HEK293 (cell line): ENCODE data around the gene GRHL3.
A peak's percentile ranks its signal among the peaks of the same experiment; 100 is the strongest.

Source experiments
- CTCF ChIA-PET: fragments of 350-600 bp; formaldehyde crosslinking; extraction: SDS; loops from one replicate; lab custom pipeline; 2021; ENCODE audit warnings: antibody characterized with exemption; lab: Yijun Ruan, JAX
- POLR2A ChIA-PET: fragments of 300-600 bp; formaldehyde crosslinking; extraction: SDS; loops from one replicate; lab custom pipeline; 2020; ENCODE audit warnings: antibody characterized with exemption, inconsistent platforms; lab: Yijun Ruan, JAX
- H3K27ac ChIP-seq: fragments of 200-500 bp; sonication (Bioruptor generic); 2 replicates; pipeline ENCODE4 v1.5.1; 2014; ENCODE audit warnings: low read depth, low read length, control low read depth, inconsistent platforms; ENCODE audit errors: extremely low read depth
- H3K36me3 ChIP-seq, 2 experiments: fragments of 200-500 bp in 1 of 2; sonication (Bioruptor generic) in 1 of 2; 1 replicate in 1 of 2; 2 replicates in 1 of 2; pipeline ENCODE4 v1.5.1; 2014 to 2017; ENCODE audit warnings: inconsistent platforms in 2 of 2, low read length in 2 of 2; ENCODE audit not compliant: control insufficient read depth in 2 of 2, insufficient read depth in 1 of 2
- H3K4me1 ChIP-seq: fragments of 200-500 bp; sonication (Bioruptor generic); 2 replicates; pipeline ENCODE4 v1.5.1; 2014; ENCODE audit warnings: mild to moderate bottlenecking, low read length, inconsistent platforms; ENCODE audit not compliant: control insufficient read depth, insufficient read depth
- H3K4me3 ChIP-seq: 2 replicates; pipeline ENCODE4 v1.5.1; 2011; ENCODE audit warnings: low read depth, mild to moderate bottlenecking, control low read depth, low read length, moderate library complexity
- H3K9me3 ChIP-seq: fragments of 200-500 bp; sonication (Bioruptor generic); 2 replicates; pipeline ENCODE4 v1.5.1; 2014; ENCODE audit warnings: low read depth, low read length, inconsistent platforms; ENCODE audit not compliant: control insufficient read depth, insufficient read depth
- GLI4 ChIP-seq: fragments of 450-650 bp; formaldehyde crosslinking; IDR thresholded peaks from 2 replicates; pipeline ENCODE4 v1.5.1; 2016; ENCODE audit warnings: missing biosample characterization, missing genetic modification characterization
- MZF1 ChIP-seq: fragments of 450-650 bp; formaldehyde crosslinking; IDR thresholded peaks from 2 replicates; pipeline ENCODE4 v1.5.1; 2017; ENCODE audit warnings: missing biosample characterization, missing genetic modification characterization, borderline replicate concordance
- PRDM10 ChIP-seq: fragments of 450-650 bp; formaldehyde crosslinking; IDR thresholded peaks from 2 replicates; pipeline ENCODE4 v1.5.1; 2016; ENCODE audit warnings: missing biosample characterization, missing genetic modification characterization
- TRIM28 ChIP-seq: IDR thresholded peaks from 2 replicates; pipeline ENCODE4 v1.6.1; 2011; ENCODE audit warnings: low read length, control low read depth, borderline replicate concordance
- ZBTB17 ChIP-seq: fragments of 450-650 bp; formaldehyde crosslinking; IDR thresholded peaks from 2 replicates; pipeline ENCODE4 v1.5.1; 2016; ENCODE audit warnings: missing biosample characterization, missing genetic modification characterization
- ZNF23 ChIP-seq: fragments of 450-650 bp; formaldehyde crosslinking; IDR thresholded peaks from 2 replicates; pipeline ENCODE4 v1.5.1; 2016; ENCODE audit warnings: missing biosample characterization, missing genetic modification characterization, borderline replicate concordance
- ZNF274 ChIP-seq, 2 experiments: fragments of 200-500 bp in 1 of 2; fragments of 450-650 bp in 1 of 2; sonication (Bioruptor generic) in 1 of 2; formaldehyde crosslinking in 1 of 2; IDR thresholded peaks; 2 replicates each; pipeline versions ENCODE4 v1.5.1 to v1.6.1; 2014 to 2016; ENCODE audit warnings: borderline replicate concordance in 1 of 2, inconsistent platforms in 1 of 2, low read length in 1 of 2, missing biosample characterization in 1 of 2, missing genetic modification characterization in 1 of 2
- ZNF549 ChIP-seq: fragments of 450-650 bp; IDR thresholded peaks from 2 replicates; pipeline ENCODE4 v1.5.1; 2018; ENCODE audit warnings: missing biosample characterization, missing genetic modification characterization, mild to moderate bottlenecking, inconsistent platforms, moderate library complexity
- ZNF560 ChIP-seq: fragments of 450-650 bp; formaldehyde crosslinking; IDR thresholded peaks from 2 replicates; pipeline ENCODE4 v1.5.1; 2017; ENCODE audit warnings: missing biosample characterization, missing genetic modification characterization, borderline replicate concordance
- ZNF660 ChIP-seq: fragments of 450-650 bp; IDR thresholded peaks from 2 replicates; pipeline ENCODE4 v1.5.1; 2018; ENCODE audit warnings: missing biosample characterization, mild to moderate bottlenecking, missing genetic modification characterization
- ZNF692 ChIP-seq: fragments of 450-650 bp; formaldehyde crosslinking; IDR thresholded peaks from 2 replicates; pipeline ENCODE4 v1.5.1; 2016; ENCODE audit warnings: missing biosample characterization, missing genetic modification characterization
- ZNF776 ChIP-seq: fragments of 450-650 bp; formaldehyde crosslinking; IDR thresholded peaks from 2 replicates; pipeline ENCODE4 v1.5.0; 2017; ENCODE audit warnings: missing biosample characterization, missing genetic modification characterization, borderline replicate concordance
- ZNF785 ChIP-seq: fragments of 450-650 bp; formaldehyde crosslinking; IDR thresholded peaks from 2 replicates; pipeline ENCODE4 v1.5.1; 2016; ENCODE audit warnings: missing biosample characterization, missing genetic modification characterization
- ZNF843 ChIP-seq: fragments of 450-650 bp; formaldehyde crosslinking; IDR thresholded peaks from 2 replicates; pipeline ENCODE4 v1.5.1; 2016; ENCODE audit warnings: missing biosample characterization, missing genetic modification characterization

Gene GRHL3

GRCh38 chr1:24329797-24330543 lies 10.8 kb downstream of the GRHL3 start:
- H3K36me3 ChIP-seq, result peaks cover 0 to 16% of the 10 kb centered on the region in 2 experiments; a peak in 1 of 3 replicates
- no peak overlapping the region for H3K27ac ChIP-seq
- H3K4me1 ChIP-seq, result no peaks in the 10 kb centered on the region; the same call in 1 of the 2 replicates
- CTCF ChIA-PET, result interaction anchor here (0.6 to 2.7 kb wide), 6 partner anchors 8 to 129 kb away, joined by 3 to 14 read pairs (median 4); no protein-coding TSS in a partner anchor
- POLR2A ChIA-PET, result interaction anchor here (1.1 kb wide), 1 partner anchor 8 kb away, joined by 7 read pairs; no protein-coding TSS in a partner anchor
- no peak overlapping the region for H3K4me3 ChIP-seq
- no peaks in the 10 kb centered on the region for H3K9me3 ChIP-seq
- TF ChIP-seq ZNF23 (tag by site-specific recombination), result no peak
- TF ChIP-seq MZF1, result peak; percentile 79; the same call in 1 of the 2 replicates
- TF ChIP-seq ZNF785 (tag by site-specific recombination), result no peak
- TF ChIP-seq ZNF692 (tag by site-specific recombination), result peak; percentile 47; the same call in 1 of the 2 replicates
- no peak for TF ChIP-seq ZNF843
- TF ChIP-seq ZNF274 (IDR thresholded peaks at IDR 0.05; ENCODE audit: low read length), result no peak
- TF ChIP-seq ZNF274 (tag by site-specific recombination; IDR thresholded peaks at IDR 0.05; ENCODE audit: borderline replicate concordance), result no peak
- TF ChIP-seq ZNF549, result no peak
- 0 out of 2 replicates have a peak, but pooled peaks have one; percentile 52 for TF ChIP-seq ZNF660 (tag by site-specific recombination)
- TF ChIP-seq TRIM28, result peak; percentile 26; the same call in 1 of the 2 replicates
- TF ChIP-seq ZNF560 (tag by site-specific recombination), result no peak
- 0 out of 2 replicates have a peak, but pooled peaks have one; percentile 25 for TF ChIP-seq PRDM10 (tag by site-specific recombination)

- ChIA-PET CTCF (interaction anchor here (0.5 to 1.6 kb wide), 2 partner anchors 61 to 264 kb away, joined by 3 to 6 read pairs; no protein-coding TSS in a partner anchor), POLR2A (interaction anchor here (1.0 kb wide), 1 partner anchor 11 kb away, joined by 3 read pairs; no protein-coding TSS in a partner anchor)
- H3K4me1 ChIP-seq, result no peaks in the 10 kb centered on the region; the same call in 1 of the 2 replicates
- no peaks in the 10 kb centered on the region for H3K9me3 ChIP-seq
- TF ChIP-seq GLI4 (tag by site-specific recombination) (no peak), ZBTB17 (tag by site-specific recombination) (peak; percentile 61), ZNF776 (tag by site-specific recombination) (no peak)
- H3K27ac ChIP-seq, result no peak overlapping the region
- peaks cover 0 to 16% of the 10 kb centered on the region in 2 experiments; a peak in 1 of 3 replicates for H3K36me3 ChIP-seq
- no peak overlapping the region for H3K4me3 ChIP-seq
These were observed 13.0 kb downstream of the GRHL3 start for GRCh38 chr1:24331961-24332673.
